22Rv1 (cell line): ENCODE measurements around the gene RBM28.

Source experiments
- ZFX ChIP-seq: fragments of 450-650 bp; IDR thresholded peaks from 2 replicates; pipeline ENCODE4 v1.6.1; 2017; ENCODE audit warnings: antibody characterized with exemption, borderline replicate concordance
- TF ChIP-seq, protein P1 (sequence below): fragments of 450-650 bp; IDR thresholded peaks from 2 replicates; pipeline ENCODE4 v1.5.1; 2017; ENCODE audit warnings: mild to moderate bottlenecking

DNA sequence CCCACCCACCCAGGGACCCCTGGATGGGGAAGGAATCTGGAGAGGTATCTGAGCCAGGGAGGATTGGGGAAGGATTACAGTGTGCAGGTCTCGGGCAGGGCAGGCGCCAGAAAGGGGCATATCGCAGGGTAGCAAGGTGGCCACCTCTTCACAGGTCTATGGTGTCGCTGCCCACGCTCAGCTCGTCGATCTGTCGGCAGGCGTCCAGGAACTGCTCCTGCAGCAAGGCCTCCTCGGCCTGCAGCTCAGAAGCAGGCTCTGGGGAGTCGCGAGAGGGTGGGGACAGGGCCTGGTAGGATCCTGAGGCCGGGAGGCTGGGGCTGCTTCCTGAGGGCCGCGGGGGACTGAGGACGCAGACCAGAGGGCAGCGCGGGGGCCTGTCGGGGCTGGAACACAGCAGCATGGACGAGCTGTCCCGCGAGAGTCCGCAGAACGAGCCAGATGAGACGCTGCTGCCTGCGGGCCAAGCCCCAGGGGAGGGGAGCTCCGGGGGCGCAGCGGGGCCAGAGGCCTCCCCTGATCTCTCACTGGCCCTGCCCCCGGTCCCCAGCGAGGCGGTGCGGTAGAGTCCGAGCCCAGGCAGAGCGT lies 7.1 kb upstream of the RBM28 start:
- TF ChIP-seq, protein P1, sequence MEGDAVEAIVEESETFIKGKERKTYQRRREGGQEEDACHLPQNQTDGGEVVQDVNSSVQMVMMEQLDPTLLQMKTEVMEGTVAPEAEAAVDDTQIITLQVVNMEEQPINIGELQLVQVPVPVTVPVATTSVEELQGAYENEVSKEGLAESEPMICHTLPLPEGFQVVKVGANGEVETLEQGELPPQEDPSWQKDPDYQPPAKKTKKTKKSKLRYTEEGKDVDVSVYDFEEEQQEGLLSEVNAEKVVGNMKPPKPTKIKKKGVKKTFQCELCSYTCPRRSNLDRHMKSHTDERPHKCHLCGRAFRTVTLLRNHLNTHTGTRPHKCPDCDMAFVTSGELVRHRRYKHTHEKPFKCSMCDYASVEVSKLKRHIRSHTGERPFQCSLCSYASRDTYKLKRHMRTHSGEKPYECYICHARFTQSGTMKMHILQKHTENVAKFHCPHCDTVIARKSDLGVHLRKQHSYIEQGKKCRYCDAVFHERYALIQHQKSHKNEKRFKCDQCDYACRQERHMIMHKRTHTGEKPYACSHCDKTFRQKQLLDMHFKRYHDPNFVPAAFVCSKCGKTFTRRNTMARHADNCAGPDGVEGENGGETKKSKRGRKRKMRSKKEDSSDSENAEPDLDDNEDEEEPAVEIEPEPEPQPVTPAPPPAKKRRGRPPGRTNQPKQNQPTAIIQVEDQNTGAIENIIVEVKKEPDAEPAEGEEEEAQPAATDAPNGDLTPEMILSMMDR = no peak
- TF ChIP-seq ZFX = no peak
